Suppressor macrophage treated with lipopolysaccharide for 1 hour (primary cell): ENCODE results near the gene MAPK1IP1L.

Source experiments
- DNase-seq, 3 donors: peaks; one replicate each; pipeline ENCODE4 v3.0.0-alpha.2; 2020 to 2022

Gene MAPK1IP1L

GRCh38 chr14:55098561-55098898 lies 47.1 kb downstream of the MAPK1IP1L start:
- no peak for DNase-seq

- peak in 2 of 3 donors; percentile 33 to 37 for DNase-seq
Observed at GRCh38 chr14:55099756-55100155, 48.3 kb downstream of the MAPK1IP1L start.

- DNase-seq: no peak
Observed at GRCh38 chr14:55101698-55102097, 50.3 kb downstream of the MAPK1IP1L start.

GRCh38 chr14:55102141-55102621 lies 50.7 kb downstream of the MAPK1IP1L start:
- DNase-seq: peak; percentile 68 to 87 (median 73)

- peak in 2 of 3 donors; percentile 42 to 52 for DNase-seq
Observed at GRCh38 chr14:55103005-55103640, 51.7 kb downstream of the MAPK1IP1L start.

GRCh38 chr14:55103971-55104954 lies 52.8 kb downstream of the MAPK1IP1L start:
- peak; percentile 53 to 67 (median 57) for DNase-seq

GRCh38 chr14:55105991-55106390 lies 54.5 kb downstream of the MAPK1IP1L start:
- no peak for DNase-seq

GRCh38 chr14:55107766-55108554 lies 56.5 kb downstream of the MAPK1IP1L start:
- DNase-seq: peak; percentile 94 to 98 (median 97)

GRCh38 chr14:55109836-55110235 lies 58.4 kb downstream of the MAPK1IP1L start:
- no peak for DNase-seq

- no peak for DNase-seq
Observed at GRCh38 chr14:55111122-55111708, 59.8 kb downstream of the MAPK1IP1L start.

GRCh38 chr14:55114720-55115119 lies 63.3 kb downstream of the MAPK1IP1L start:
- no peak for DNase-seq

GRCh38 chr14:55115460-55115859 lies 64.0 kb downstream of the MAPK1IP1L start:
- no peak for DNase-seq

- DNase-seq: no peak
Observed at GRCh38 chr14:55115861-55116245, 64.4 kb downstream of the MAPK1IP1L start.

GRCh38 chr14:55116246-55117030 lies 65.0 kb downstream of the MAPK1IP1L start:
- no peak for DNase-seq

- peak; percentile 90 to 96 (median 95) for DNase-seq
Observed at GRCh38 chr14:55117803-55118441, 66.5 kb downstream of the MAPK1IP1L start.

- no peak for DNase-seq
Observed at GRCh38 chr14:55118761-55119160, 67.3 kb downstream of the MAPK1IP1L start.
